SK-N-SH (cell line): ENCODE measurements around the gene SENP1. TPM values are rescaled to one million over a fixed set of nuclear protein-coding genes. Genes with fewer than 3 reads are reported as not detected.

ENCODE experiments used
- CTCF ChIA-PET: fragments of 300-600, 350-600 bp; formaldehyde crosslinking; extraction: SDS; loops from one replicate; lab custom pipeline; 2021; lab: Yijun Ruan, JAX
- POLR2A ChIA-PET: fragments of 350-600 bp; sonication (Branson Sonifier 250); formaldehyde crosslinking; extraction: SDS; loops from one replicate; lab custom pipeline; 2020; ENCODE audit warnings: antibody characterized with exemption, inconsistent platforms; lab: Yijun Ruan, JAX
- DNase-seq: peaks from one replicate; pipeline ENCODE4 v3.0.0; 2012
- H2AFZ ChIP-seq: fragments of 200-600 bp; sonication (generic); 2 replicates; pipeline ENCODE4 v1.8.1; 2016; ENCODE audit warnings: antibody characterized with exemption, mild to moderate bottlenecking, low read depth
- H3F3A ChIP-seq: fragments of 200-600 bp; sonication (generic); replicated peaks from 2 replicates; pipeline ENCODE3; 2016; ENCODE audit warnings: antibody characterized with exemption, mild to moderate bottlenecking; ENCODE audit not compliant: insufficient read depth
- H3K27ac ChIP-seq, 2 experiments: fragments of 200-500 bp in 1 of 2; fragments of 200-600 bp in 1 of 2; sonication (Bioruptor generic) in 1 of 2; sonication (generic), shearing (Covaris generic) in 1 of 2; 2 replicates each; pipeline versions ENCODE4 v1.5.1 to v1.6.1; 2014 to 2016; ENCODE audit warnings: low read depth in 2 of 2, inconsistent platforms in 1 of 2, low read length in 1 of 2, mild to moderate bottlenecking in 1 of 2, mixed read lengths in 1 of 2
- H3K27me3 ChIP-seq: fragments of 200-600 bp; sonication (generic), shearing (Covaris generic); 2 replicates; pipeline ENCODE4 v1.6.1; 2016; ENCODE audit warnings: mixed run types; ENCODE audit not compliant: insufficient read depth
- H3K36me3 ChIP-seq, 2 experiments: fragments of 200-500 bp in 1 of 2; fragments of 200-600 bp in 1 of 2; sonication (Bioruptor generic) in 1 of 2; sonication (generic) in 1 of 2; replicated peaks in 1 of 2; 2 replicates each; pipeline versions ENCODE3 to v1.5.1; 2014 to 2016; ENCODE audit warnings: low read length in 1 of 2, mild to moderate bottlenecking in 1 of 2; ENCODE audit not compliant: insufficient read depth in 2 of 2, control insufficient read depth in 1 of 2
- H3K4me1 ChIP-seq, 2 experiments: fragments of 200-500 bp in 1 of 2; fragments of 200-600 bp in 1 of 2; sonication (Bioruptor generic) in 1 of 2; sonication (generic), shearing (Covaris generic) in 1 of 2; 2 replicates each; pipeline versions ENCODE4 v1.5.1 to v1.6.1; 2014 to 2016; ENCODE audit warnings: low read depth in 1 of 2, low read length in 1 of 2, mixed run types in 1 of 2; ENCODE audit not compliant: insufficient read depth in 2 of 2, control insufficient read depth in 1 of 2
- H3K4me2 ChIP-seq: fragments of 200-600 bp; sonication (generic), shearing (Covaris generic); 2 replicates; pipeline ENCODE4 v1.6.1; 2017; ENCODE audit warnings: mixed run types
- H3K4me3 ChIP-seq, 2 experiments: fragments of 200-500 bp in 1 of 2; fragments of 200-600 bp in 1 of 2; sonication (Bioruptor generic) in 1 of 2; sonication (generic), shearing (Covaris generic) in 1 of 2; 2 replicates each; pipeline versions ENCODE4 v1.5.1 to v1.8.1; 2014 to 2016; ENCODE audit warnings: low read depth in 2 of 2, inconsistent platforms in 1 of 2, low read length in 1 of 2, mild to moderate bottlenecking in 1 of 2, mixed read lengths in 1 of 2, moderate library complexity in 1 of 2
- H3K79me2 ChIP-seq: fragments of 200-600 bp; sonication (generic); 2 replicates; pipeline ENCODE4 v1.8.1; 2017; ENCODE audit warnings: mild to moderate bottlenecking; ENCODE audit not compliant: insufficient read depth
- H3K9ac ChIP-seq: fragments of 200-600 bp; sonication (generic); 2 replicates; pipeline ENCODE4 v1.6.1; 2017; ENCODE audit warnings: mixed run types
- H3K9me2 ChIP-seq: fragments of 200-600 bp; sonication (generic); 2 replicates; pipeline ENCODE4 v1.6.1; 2017; ENCODE audit warnings: mixed run types
- H3K9me3 ChIP-seq: fragments of 200-600 bp; sonication (generic); 2 replicates; pipeline ENCODE4 v1.6.1; 2017; ENCODE audit warnings: mixed run types, mild to moderate bottlenecking, moderate library complexity
- H4K20me1 ChIP-seq: fragments of 200-600 bp; sonication (generic); 2 replicates; pipeline ENCODE4 v1.6.1; 2017; ENCODE audit warnings: mild to moderate bottlenecking, mixed run types; ENCODE audit not compliant: insufficient read depth
- FOXJ3 ChIP-seq: sonication (generic); formaldehyde crosslinking; IDR thresholded peaks from 2 replicates; pipeline ENCODE4 v1.5.1; 2020; ENCODE audit warnings: mild to moderate bottlenecking, missing genetic modification reagents
- FOXM1 ChIP-seq: IDR thresholded peaks from 2 replicates; pipeline ENCODE4 v1.4.0; 2012; ENCODE audit warnings: low read depth, mild to moderate bottlenecking
- JUND ChIP-seq: IDR thresholded peaks from 2 replicates; pipeline ENCODE4 v1.4.0; 2012
- MEF2A ChIP-seq: IDR thresholded peaks from 2 replicates; pipeline ENCODE4 v1.4.0; 2012; ENCODE audit warnings: low read depth, borderline replicate concordance
- NFIC ChIP-seq: IDR thresholded peaks from 2 replicates; pipeline ENCODE4 v1.4.0; 2012; ENCODE audit warnings: borderline replicate concordance
- NRF1 ChIP-seq: IDR thresholded peaks from 2 replicates; pipeline ENCODE4 v1.6.1; 2012; ENCODE audit warnings: low read depth, mild to moderate bottlenecking, low read length
- POLR2AphosphoS5 ChIP-seq: IDR thresholded peaks from 2 replicates; pipeline ENCODE4 v1.6.1; 2012; ENCODE audit warnings: low read depth, low read length
- RAD21 ChIP-seq: IDR thresholded peaks from 2 replicates; pipeline ENCODE4 v1.6.1; 2012; ENCODE audit warnings: mild to moderate bottlenecking, low read length
- TAF1 ChIP-seq: IDR thresholded peaks from 2 replicates; pipeline ENCODE4 v1.6.1; 2012; ENCODE audit warnings: low read depth, mild to moderate bottlenecking, low read length, moderate library complexity, borderline replicate concordance
- TCF12 ChIP-seq: IDR thresholded peaks from 2 replicates; pipeline ENCODE4 v1.4.0; 2012
- WGBS: methylation state at CpG from one replicate; pipeline ENCODE4 v1.1.6; 2017; ENCODE audit warnings: low lambda C conversion rate; 5-methylcytosine and 5-hydroxymethylcytosine counted together
- polyA plus RNA-seq, 3 experiments: library from polyadenylated mRNA; depleted of rRNA; stranded (reverse); fragments of >200 nt; gene quantifications; 2 replicates each; pipeline ENCODE4 v1.2.3, GENCODE V29; 2012
- TF ChIP-seq, protein P1 (sequence below): fragments of 200-600 bp; sonication (generic); IDR thresholded peaks from 2 replicates; pipeline ENCODE4 v1.6.1; 2017; ENCODE audit warnings: antibody characterized with exemption, mild to moderate bottlenecking, moderate library complexity
- TF ChIP-seq, protein P2 (sequence below): IDR thresholded peaks from 2 replicates; pipeline ENCODE4 v1.4.0; 2012; ENCODE audit warnings: low read depth
- TF ChIP-seq, protein P3 (sequence below): IDR thresholded peaks from 2 replicates; pipeline ENCODE4 v1.4.0; 2012; ENCODE audit warnings: low read depth, borderline replicate concordance
- TF ChIP-seq, protein P4 (sequence below): IDR thresholded peaks from 2 replicates; pipeline ENCODE4 v1.4.0; 2012; ENCODE audit warnings: low read depth, borderline replicate concordance
- TF ChIP-seq, protein P5 (sequence below): fragments of 150-350 bp; IDR thresholded peaks from 2 replicates; pipeline ENCODE4 v1.6.1; 2016; ENCODE audit warnings: mild to moderate bottlenecking, low read depth, low read length

SENP1 gene
- polyA plus RNA-seq, 1 of the 3 experiments (the other 2 are of a cell fraction): 5.6 TPM

DNA sequence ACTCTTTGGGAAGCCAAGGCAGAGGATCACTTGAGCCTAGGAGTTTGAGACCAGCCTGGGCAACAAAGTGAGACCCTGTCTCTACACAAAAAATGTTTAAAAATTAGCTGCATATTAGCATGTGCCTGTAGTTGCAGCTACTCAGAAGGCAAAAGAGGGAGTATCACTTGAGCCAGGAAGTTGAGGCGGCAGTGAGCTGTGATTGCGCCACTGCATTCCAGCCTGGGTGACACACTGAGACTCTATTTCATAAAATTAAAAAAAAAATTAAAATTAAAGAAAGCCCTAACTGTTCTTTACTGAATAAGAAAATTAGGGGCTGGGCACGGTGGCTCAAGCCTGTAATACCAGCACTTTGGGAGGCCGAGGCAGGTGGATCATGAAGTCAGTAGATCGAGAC lies 27.0 kb downstream of the SENP1 start:
- Histone ChIP-seq H3K27ac (no peak overlapping the region), H3K79me2 (no peaks in the 10 kb centered on the region), H3K4me2 (no peak overlapping the region), H4K20me1 (no peaks in the 10 kb centered on the region), H3K36me3 (peaks cover 40 to 58% of the 10 kb centered on the region in 2 experiments), H2AFZ (no peak overlapping the region), H3K4me3 (no peak overlapping the region), H3F3A (no peaks in the 10 kb centered on the region), H3K9ac (no peak overlapping the region), H3K9me3 (0 out of 2 replicates have a peak, but pooled peaks cover 6% of the 10 kb centered on the region), H3K9me2 (no peaks in the 10 kb centered on the region), H3K27me3 (no peaks in the 10 kb centered on the region), H3K4me1 (no peaks in the 10 kb centered on the region)
- no peak for DNase-seq
- ChIA-PET POLR2A (no interaction called here), CTCF (interaction anchor here (1.7 kb wide), 1 partner anchor 539 kb away, joined by 3 read pairs; no protein-coding TSS in a partner anchor)
- WGBS: 87% methylated on average over 5 of the region's 5 CpGs
- no peak for TF ChIP-seq FOXM1
- TF ChIP-seq, protein P1, sequence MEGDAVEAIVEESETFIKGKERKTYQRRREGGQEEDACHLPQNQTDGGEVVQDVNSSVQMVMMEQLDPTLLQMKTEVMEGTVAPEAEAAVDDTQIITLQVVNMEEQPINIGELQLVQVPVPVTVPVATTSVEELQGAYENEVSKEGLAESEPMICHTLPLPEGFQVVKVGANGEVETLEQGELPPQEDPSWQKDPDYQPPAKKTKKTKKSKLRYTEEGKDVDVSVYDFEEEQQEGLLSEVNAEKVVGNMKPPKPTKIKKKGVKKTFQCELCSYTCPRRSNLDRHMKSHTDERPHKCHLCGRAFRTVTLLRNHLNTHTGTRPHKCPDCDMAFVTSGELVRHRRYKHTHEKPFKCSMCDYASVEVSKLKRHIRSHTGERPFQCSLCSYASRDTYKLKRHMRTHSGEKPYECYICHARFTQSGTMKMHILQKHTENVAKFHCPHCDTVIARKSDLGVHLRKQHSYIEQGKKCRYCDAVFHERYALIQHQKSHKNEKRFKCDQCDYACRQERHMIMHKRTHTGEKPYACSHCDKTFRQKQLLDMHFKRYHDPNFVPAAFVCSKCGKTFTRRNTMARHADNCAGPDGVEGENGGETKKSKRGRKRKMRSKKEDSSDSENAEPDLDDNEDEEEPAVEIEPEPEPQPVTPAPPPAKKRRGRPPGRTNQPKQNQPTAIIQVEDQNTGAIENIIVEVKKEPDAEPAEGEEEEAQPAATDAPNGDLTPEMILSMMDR: no peak
- no peak for TF ChIP-seq TAF1
- TF ChIP-seq, protein P2, sequence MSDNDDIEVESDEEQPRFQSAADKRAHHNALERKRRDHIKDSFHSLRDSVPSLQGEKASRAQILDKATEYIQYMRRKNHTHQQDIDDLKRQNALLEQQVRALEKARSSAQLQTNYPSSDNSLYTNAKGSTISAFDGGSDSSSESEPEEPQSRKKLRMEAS: no peak
- TF ChIP-seq, protein P3, sequence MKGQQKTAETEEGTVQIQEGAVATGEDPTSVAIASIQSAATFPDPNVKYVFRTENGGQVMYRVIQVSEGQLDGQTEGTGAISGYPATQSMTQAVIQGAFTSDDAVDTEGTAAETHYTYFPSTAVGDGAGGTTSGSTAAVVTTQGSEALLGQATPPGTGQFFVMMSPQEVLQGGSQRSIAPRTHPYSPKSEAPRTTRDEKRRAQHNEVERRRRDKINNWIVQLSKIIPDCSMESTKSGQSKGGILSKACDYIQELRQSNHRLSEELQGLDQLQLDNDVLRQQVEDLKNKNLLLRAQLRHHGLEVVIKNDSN: no peak
- no peak for TF ChIP-seq MEF2A
- TF ChIP-seq, protein P4, sequence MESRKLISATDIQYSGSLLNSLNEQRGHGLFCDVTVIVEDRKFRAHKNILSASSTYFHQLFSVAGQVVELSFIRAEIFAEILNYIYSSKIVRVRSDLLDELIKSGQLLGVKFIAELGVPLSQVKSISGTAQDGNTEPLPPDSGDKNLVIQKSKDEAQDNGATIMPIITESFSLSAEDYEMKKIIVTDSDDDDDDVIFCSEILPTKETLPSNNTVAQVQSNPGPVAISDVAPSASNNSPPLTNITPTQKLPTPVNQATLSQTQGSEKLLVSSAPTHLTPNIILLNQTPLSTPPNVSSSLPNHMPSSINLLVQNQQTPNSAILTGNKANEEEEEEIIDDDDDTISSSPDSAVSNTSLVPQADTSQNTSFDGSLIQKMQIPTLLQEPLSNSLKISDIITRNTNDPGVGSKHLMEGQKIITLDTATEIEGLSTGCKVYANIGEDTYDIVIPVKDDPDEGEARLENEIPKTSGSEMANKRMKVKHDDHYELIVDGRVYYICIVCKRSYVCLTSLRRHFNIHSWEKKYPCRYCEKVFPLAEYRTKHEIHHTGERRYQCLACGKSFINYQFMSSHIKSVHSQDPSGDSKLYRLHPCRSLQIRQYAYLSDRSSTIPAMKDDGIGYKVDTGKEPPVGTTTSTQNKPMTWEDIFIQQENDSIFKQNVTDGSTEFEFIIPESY: no peak
- no peak for TF ChIP-seq NFIC
- no peak for TF ChIP-seq TCF12

DNA sequence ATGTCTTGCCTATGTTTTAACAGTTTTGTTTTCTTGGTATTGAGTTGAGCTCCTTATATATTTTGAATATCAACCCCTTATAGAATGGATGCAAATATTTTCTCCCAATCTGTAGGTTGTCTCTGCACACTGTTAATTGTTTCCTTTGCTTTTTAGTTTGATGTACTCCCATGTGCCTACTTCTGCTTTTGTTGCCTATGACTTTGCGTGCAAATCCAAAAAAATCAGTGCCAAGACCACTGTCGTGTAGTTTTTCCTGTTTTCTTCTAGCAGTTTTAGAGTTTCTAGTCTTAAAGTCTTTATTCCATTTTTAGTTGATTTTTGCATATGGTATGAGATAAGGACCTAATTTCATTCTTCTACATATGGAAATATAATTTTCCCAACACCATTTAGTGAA lies 28.8 kb downstream of the SENP1 start:
- DNase-seq: no peak
- Histone ChIP-seq H3K4me1 (no peaks in the 10 kb centered on the region), H3K36me3 (peaks cover 38 to 43% of the 10 kb centered on the region in 2 experiments), H3K27ac (no peak overlapping the region), H3F3A (no peaks in the 10 kb centered on the region), H3K9me3 (0 out of 2 replicates have a peak, but pooled peaks cover 6% of the 10 kb centered on the region), H3K79me2 (no peaks in the 10 kb centered on the region), H3K9ac (no peak overlapping the region), H3K27me3 (no peaks in the 10 kb centered on the region), H3K4me3 (no peak overlapping the region), H2AFZ (no peak overlapping the region), H3K9me2 (no peaks in the 10 kb centered on the region), H3K4me2 (no peak overlapping the region), H4K20me1 (no peaks in the 10 kb centered on the region)
- WGBS: 100% methylated on average over 2 of the region's 2 CpGs
- ChIA-PET CTCF (interaction anchor here (0.7 to 1.7 kb wide), 3 partner anchors 15 to 541 kb away, joined by 3 read pairs; no protein-coding TSS in a partner anchor), POLR2A (no interaction called here)
- no peak for TF ChIP-seq NFIC
- TF ChIP-seq JUND: no peak
- TF ChIP-seq FOXJ3 (CRISPR knock-in tag): no peak
- TF ChIP-seq TAF1: no peak
- TF ChIP-seq POLR2AphosphoS5: no peak
- TF ChIP-seq, protein P3: no peak
- TF ChIP-seq NRF1: no peak
- TF ChIP-seq RAD21: no peak
- TF ChIP-seq, protein P4: no peak
- TF ChIP-seq, protein P5, sequence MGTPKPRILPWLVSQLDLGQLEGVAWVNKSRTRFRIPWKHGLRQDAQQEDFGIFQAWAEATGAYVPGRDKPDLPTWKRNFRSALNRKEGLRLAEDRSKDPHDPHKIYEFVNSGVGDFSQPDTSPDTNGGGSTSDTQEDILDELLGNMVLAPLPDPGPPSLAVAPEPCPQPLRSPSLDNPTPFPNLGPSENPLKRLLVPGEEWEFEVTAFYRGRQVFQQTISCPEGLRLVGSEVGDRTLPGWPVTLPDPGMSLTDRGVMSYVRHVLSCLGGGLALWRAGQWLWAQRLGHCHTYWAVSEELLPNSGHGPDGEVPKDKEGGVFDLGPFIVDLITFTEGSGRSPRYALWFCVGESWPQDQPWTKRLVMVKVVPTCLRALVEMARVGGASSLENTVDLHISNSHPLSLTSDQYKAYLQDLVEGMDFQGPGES: no peak
